ENCODE results near the gene VWCE.
"Not testable (repeated sequence)": the region's sequence is repeated elsewhere in the genome, so short reads cannot be mapped to it uniquely, and the experiment has no call there.

The VWCE gene

DNA sequence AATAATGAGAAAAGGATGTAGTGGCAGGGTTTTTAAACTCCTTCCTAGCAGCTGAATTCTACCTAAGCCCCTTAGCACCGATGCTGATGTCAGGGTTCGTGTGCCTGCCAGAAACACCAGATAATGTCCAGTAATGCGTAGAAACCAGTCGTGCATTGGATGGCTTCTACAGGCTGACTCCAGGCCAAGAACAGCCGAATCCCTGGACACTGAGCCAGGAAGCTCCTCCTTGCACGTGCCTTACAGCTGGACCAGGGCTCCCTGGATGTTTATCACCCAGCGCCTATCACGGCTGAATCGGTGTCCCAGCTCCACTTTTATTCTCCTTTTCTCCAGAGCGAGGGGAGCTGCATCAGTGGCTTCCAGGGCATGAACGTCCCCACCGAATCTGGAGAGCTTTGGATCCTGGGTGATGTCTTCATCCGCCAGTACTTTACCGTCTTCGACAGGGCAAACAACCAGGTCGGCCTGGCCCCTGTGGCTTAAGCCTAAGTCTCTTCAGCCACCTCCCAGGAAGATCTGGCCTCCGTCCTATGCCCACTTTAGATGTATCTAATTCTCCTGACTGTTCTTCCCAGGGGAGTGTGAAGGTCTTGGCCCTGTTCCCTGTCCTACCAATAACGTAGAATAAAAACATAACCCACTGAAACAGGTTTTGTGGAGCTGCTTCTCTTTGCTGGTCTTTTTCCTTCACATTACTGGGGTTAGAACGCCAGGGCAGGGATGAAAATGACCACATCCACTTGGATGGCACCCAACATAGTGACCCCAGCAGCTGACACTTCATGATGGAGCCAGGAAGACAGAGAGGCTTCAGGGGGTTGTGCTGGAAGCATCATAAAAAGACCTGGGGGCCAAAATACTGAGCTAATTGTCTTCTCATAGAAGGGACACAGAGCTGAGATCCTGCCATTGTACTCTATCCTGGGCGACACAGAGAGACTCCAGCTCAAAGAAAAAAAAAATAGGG lies 44.0 kb downstream of the VWCE start:
- H3K27me3 ChIP-seq (ENCODE audit: control insufficient read depth, insufficient read depth, low read length); H3K4me3 ChIP-seq (ENCODE audit: low read depth, low read length); H3K4me1 ChIP-seq (ENCODE audit: control insufficient read depth, insufficient read depth, low read length); H3K27ac ChIP-seq (ENCODE audit: low read depth, low read length); H3K9me3 ChIP-seq (ENCODE audit: control insufficient read depth, insufficient read depth, low read length); H3K36me3 ChIP-seq (ENCODE audit: control insufficient read depth, insufficient read depth, low read length); H3K9ac ChIP-seq (ENCODE audit: low read depth, low read length): not testable (repeated sequence)

GRCh38 chr11:61249201-61249600 lies 45.9 kb downstream of the VWCE start:
- not testable (repeated sequence) for H3K36me3 ChIP-seq (ENCODE audit: control insufficient read depth, insufficient read depth, low read length); H3K9ac ChIP-seq (ENCODE audit: low read depth, low read length); H3K9me3 ChIP-seq (ENCODE audit: control insufficient read depth, insufficient read depth, low read length); H3K4me3 ChIP-seq (ENCODE audit: low read depth, low read length); H3K27ac ChIP-seq (ENCODE audit: low read depth, low read length); H3K4me1 ChIP-seq (ENCODE audit: control insufficient read depth, insufficient read depth, low read length); H3K27me3 ChIP-seq (ENCODE audit: control insufficient read depth, insufficient read depth, low read length)

GRCh38 chr11:61248071-61248470 lies 47.0 kb downstream of the VWCE start:
- not testable (repeated sequence) for H3K27me3 ChIP-seq (ENCODE audit: control insufficient read depth, insufficient read depth, low read length); H3K27ac ChIP-seq (ENCODE audit: low read depth, low read length); H3K9ac ChIP-seq (ENCODE audit: low read depth, low read length); H3K4me1 ChIP-seq (ENCODE audit: control insufficient read depth, insufficient read depth, low read length); H3K4me3 ChIP-seq (ENCODE audit: low read depth, low read length); H3K9me3 ChIP-seq (ENCODE audit: control insufficient read depth, insufficient read depth, low read length); H3K36me3 ChIP-seq (ENCODE audit: control insufficient read depth, insufficient read depth, low read length)

GRCh38 chr11:61245284-61245964 lies 49.7 kb downstream of the VWCE start:
- not testable (repeated sequence) for H3K4me1 ChIP-seq (ENCODE audit: control insufficient read depth, insufficient read depth, low read length)

GRCh38 chr11:61241526-61241925 lies 53.6 kb downstream of the VWCE start:
- not testable (repeated sequence) for H3K36me3 ChIP-seq (ENCODE audit: control insufficient read depth, insufficient read depth, low read length); H3K4me3 ChIP-seq (ENCODE audit: low read depth, low read length); H3K4me1 ChIP-seq (ENCODE audit: control insufficient read depth, insufficient read depth, low read length); H3K9ac ChIP-seq (ENCODE audit: low read depth, low read length); H3K27ac ChIP-seq (ENCODE audit: low read depth, low read length); H3K27me3 ChIP-seq (ENCODE audit: control insufficient read depth, insufficient read depth, low read length); H3K9me3 ChIP-seq (ENCODE audit: control insufficient read depth, insufficient read depth, low read length)

More at GRCh38 chr11:61245284-61245964, 49.7 kb downstream of the VWCE start:
- H3K36me3 ChIP-seq (ENCODE audit: control insufficient read depth, insufficient read depth, low read length); H3K4me3 ChIP-seq (ENCODE audit: low read depth, low read length); H3K27me3 ChIP-seq (ENCODE audit: control insufficient read depth, insufficient read depth, low read length); H3K9me3 ChIP-seq (ENCODE audit: control insufficient read depth, insufficient read depth, low read length); H3K9ac ChIP-seq (ENCODE audit: low read depth, low read length); H3K27ac ChIP-seq (ENCODE audit: low read depth, low read length): not testable (repeated sequence)

DNA sequence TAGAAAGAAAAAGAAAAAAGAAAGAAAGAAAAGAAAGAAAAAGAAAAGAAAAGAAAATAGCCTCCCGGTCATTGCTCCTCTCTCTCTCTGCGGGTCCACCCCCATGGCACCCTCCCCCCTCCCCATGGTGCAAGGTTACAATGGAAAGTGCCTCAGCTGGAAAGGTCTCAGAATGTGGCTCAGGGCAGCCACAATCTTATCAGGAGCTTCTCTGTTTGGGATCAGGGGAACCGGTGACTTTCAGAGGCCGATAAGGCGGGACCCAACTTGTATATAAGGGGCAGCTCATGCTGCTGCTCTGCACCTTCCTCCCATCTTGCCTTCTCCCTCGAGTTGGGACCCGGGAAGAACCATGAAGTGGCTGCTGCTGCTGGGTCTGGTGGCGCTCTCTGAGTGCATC lies 54.2 kb downstream of the VWCE start, which contains the start of gene PGA5:
PGA5 (plus strand) TSS at position 301 of the 400 bp plus-strand sequence; CDS start at position 353, 52 bp downstream.
- not testable (repeated sequence) for H3K36me3 ChIP-seq (ENCODE audit: control insufficient read depth, insufficient read depth, low read length); H3K9me3 ChIP-seq (ENCODE audit: control insufficient read depth, insufficient read depth, low read length); H3K9ac ChIP-seq (ENCODE audit: low read depth, low read length)

GRCh38 chr11:61240288-61240687 lies 54.8 kb downstream of the VWCE start:
- H3K4me3 ChIP-seq (ENCODE audit: low read depth, low read length); H3K9ac ChIP-seq (ENCODE audit: low read depth, low read length); H3K4me1 ChIP-seq (ENCODE audit: control insufficient read depth, insufficient read depth, low read length): not testable (repeated sequence)

More for the DNA sequence above, 54.2 kb downstream of the VWCE start, which contains the start of gene PGA5:
- not testable (repeated sequence) for H3K27me3 ChIP-seq (ENCODE audit: control insufficient read depth, insufficient read depth, low read length); H3K27ac ChIP-seq (ENCODE audit: low read depth, low read length); H3K4me1 ChIP-seq (ENCODE audit: control insufficient read depth, insufficient read depth, low read length); H3K4me3 ChIP-seq (ENCODE audit: low read depth, low read length)

DNA sequence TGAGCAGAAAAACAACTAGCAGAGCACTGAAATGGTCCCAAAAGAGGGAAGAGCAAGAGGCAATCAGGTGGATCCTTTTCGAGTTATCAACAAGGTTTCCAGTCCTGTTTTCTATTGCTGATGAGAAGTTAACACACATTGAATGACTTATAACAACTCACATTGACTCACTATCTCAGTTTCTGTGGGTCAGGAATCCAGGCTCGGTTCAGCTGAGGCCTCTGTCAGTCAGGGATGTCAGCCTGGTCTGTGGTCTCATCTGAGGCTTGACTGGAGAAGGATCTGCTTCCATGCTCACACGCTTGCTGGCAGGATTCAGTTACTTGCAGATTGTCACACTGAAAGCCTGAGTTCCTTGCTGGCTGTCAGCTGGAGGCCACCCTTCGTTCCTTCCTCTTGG lies 58.0 kb downstream of the VWCE start:
- not testable (repeated sequence) for H3K27me3 ChIP-seq (ENCODE audit: control insufficient read depth, insufficient read depth, low read length); H3K4me1 ChIP-seq (ENCODE audit: control insufficient read depth, insufficient read depth, low read length); H3K36me3 ChIP-seq (ENCODE audit: control insufficient read depth, insufficient read depth, low read length); H3K9me3 ChIP-seq (ENCODE audit: control insufficient read depth, insufficient read depth, low read length); H3K4me3 ChIP-seq (ENCODE audit: low read depth, low read length); H3K27ac ChIP-seq (ENCODE audit: low read depth, low read length); H3K9ac ChIP-seq (ENCODE audit: low read depth, low read length)

More at GRCh38 chr11:61240288-61240687, 54.8 kb downstream of the VWCE start:
- H3K9me3 ChIP-seq (ENCODE audit: control insufficient read depth, insufficient read depth, low read length); H3K36me3 ChIP-seq (ENCODE audit: control insufficient read depth, insufficient read depth, low read length); H3K27ac ChIP-seq (ENCODE audit: low read depth, low read length); H3K27me3 ChIP-seq (ENCODE audit: control insufficient read depth, insufficient read depth, low read length): not testable (repeated sequence)

DNA sequence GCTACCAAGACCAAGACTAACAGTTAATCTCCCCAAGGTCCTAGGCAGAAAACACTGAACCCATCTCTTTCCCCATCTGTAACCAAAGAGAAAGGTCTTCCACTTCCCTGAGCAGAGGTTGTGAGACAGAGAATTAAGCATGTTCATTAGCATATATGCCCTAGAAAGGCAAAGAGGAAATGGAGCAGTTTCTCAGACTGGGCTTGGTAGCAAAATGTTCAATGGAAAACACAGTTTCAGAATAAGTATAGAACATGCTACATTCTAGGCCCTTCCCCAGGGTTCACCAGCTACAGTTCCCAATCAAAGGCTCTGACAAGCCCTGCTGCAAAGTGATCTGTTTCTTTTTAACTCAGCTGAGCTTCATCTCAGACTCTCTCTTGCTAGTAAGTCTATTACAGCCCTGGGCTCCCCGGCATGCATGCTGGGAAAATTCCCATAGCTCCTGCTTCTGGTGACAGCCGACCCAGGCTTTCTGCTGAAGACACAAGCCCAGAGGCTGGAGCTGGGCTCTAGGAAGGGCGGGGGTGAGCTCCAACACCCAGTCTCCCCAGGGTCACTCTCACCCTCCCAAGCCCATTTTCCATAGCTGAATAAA lies 62.5 kb downstream of the VWCE start:
- H3K9ac ChIP-seq (ENCODE audit: low read depth, low read length); H3K9me3 ChIP-seq (ENCODE audit: control insufficient read depth, insufficient read depth, low read length); H3K36me3 ChIP-seq (ENCODE audit: control insufficient read depth, insufficient read depth, low read length); H3K27me3 ChIP-seq (ENCODE audit: control insufficient read depth, insufficient read depth, low read length); H3K4me1 ChIP-seq (ENCODE audit: control insufficient read depth, insufficient read depth, low read length); H3K4me3 ChIP-seq (ENCODE audit: low read depth, low read length); H3K27ac ChIP-seq (ENCODE audit: low read depth, low read length): not testable (repeated sequence)

- H3K4me1 ChIP-seq (ENCODE audit: control insufficient read depth, insufficient read depth, low read length); H3K27me3 ChIP-seq (ENCODE audit: control insufficient read depth, insufficient read depth, low read length); H3K9ac ChIP-seq (ENCODE audit: low read depth, low read length); H3K9me3 ChIP-seq (ENCODE audit: control insufficient read depth, insufficient read depth, low read length); H3K27ac ChIP-seq (ENCODE audit: low read depth, low read length); H3K36me3 ChIP-seq (ENCODE audit: control insufficient read depth, insufficient read depth, low read length); H3K4me3 ChIP-seq (ENCODE audit: low read depth, low read length): not testable (repeated sequence)
These were observed 63.5 kb downstream of the VWCE start for GRCh38 chr11:61231585-61231984.

- H3K4me3 ChIP-seq (ENCODE audit: low read depth, low read length); H3K27me3 ChIP-seq (ENCODE audit: control insufficient read depth, insufficient read depth, low read length); H3K27ac ChIP-seq (ENCODE audit: low read depth, low read length); H3K4me1 ChIP-seq (ENCODE audit: control insufficient read depth, insufficient read depth, low read length); H3K9me3 ChIP-seq (ENCODE audit: control insufficient read depth, insufficient read depth, low read length); H3K9ac ChIP-seq (ENCODE audit: low read depth, low read length); H3K36me3 ChIP-seq (ENCODE audit: control insufficient read depth, insufficient read depth, low read length): not testable (repeated sequence)
These were observed 64.1 kb downstream of the VWCE start for GRCh38 chr11:61231033-61231432.
